Breast epithelium (tissue), 3 donors: Measurements from ENCODE around the gene ISLR2.
"Not testable (repeated sequence)": the region's sequence is repeated elsewhere in the genome, so short reads cannot be mapped to it uniquely, and the experiment has no call there.

Source experiments
- POLR2A ChIP-seq: fragments of 450-650 bp; IDR thresholded peaks from one replicate; pipeline ENCODE4 v1.6.1; 2016; ENCODE audit warnings: antibody characterized with exemption, mild to moderate bottlenecking, moderate library complexity
- TF ChIP-seq, protein P1 (sequence below), 3 donors: fragments of 450-650 bp; IDR thresholded peaks; one replicate each; pipeline ENCODE4 v1.5.1; 2016 to 2017; ENCODE audit warnings: antibody characterized with exemption in 3 of 3, mild to moderate bottlenecking in 3 of 3, moderate library complexity in 3 of 3

DNA sequence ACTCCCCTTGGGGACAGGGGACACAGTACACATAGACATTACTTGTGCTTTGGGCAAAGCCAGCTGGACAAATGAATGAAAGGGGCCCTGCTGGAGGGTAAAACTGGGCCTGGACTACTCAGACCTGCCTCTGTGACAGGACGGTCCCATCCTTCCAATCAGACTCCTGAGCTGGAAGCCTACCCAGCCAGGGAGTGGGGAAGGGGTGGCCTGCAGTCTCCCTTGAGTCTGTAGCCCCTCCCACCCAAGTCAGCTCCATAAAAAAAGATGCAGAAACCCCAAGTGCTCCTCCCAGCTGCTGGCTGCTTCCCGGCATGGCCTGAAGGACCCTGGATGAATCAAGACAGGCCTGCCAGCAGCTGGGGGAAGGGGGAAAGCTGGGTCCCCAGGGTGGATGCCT is 35.8 kb upstream of the ISLR2 start:
- TF ChIP-seq, protein P1, sequence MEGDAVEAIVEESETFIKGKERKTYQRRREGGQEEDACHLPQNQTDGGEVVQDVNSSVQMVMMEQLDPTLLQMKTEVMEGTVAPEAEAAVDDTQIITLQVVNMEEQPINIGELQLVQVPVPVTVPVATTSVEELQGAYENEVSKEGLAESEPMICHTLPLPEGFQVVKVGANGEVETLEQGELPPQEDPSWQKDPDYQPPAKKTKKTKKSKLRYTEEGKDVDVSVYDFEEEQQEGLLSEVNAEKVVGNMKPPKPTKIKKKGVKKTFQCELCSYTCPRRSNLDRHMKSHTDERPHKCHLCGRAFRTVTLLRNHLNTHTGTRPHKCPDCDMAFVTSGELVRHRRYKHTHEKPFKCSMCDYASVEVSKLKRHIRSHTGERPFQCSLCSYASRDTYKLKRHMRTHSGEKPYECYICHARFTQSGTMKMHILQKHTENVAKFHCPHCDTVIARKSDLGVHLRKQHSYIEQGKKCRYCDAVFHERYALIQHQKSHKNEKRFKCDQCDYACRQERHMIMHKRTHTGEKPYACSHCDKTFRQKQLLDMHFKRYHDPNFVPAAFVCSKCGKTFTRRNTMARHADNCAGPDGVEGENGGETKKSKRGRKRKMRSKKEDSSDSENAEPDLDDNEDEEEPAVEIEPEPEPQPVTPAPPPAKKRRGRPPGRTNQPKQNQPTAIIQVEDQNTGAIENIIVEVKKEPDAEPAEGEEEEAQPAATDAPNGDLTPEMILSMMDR (IDR thresholded peaks at IDR 0.05) = not testable (repeated sequence)
- not testable (repeated sequence) for TF ChIP-seq POLR2A
